Tibial nerve (tissue), 4 donors: ENCODE results near the gene SEMA3G.

Source experiments
- EP300 ChIP-seq, 2 donors: sonication (generic); formaldehyde crosslinking; IDR thresholded peaks; one replicate each; pipeline ENCODE4 v1.6.1; 2017; ENCODE audit warnings: antibody characterized with exemption in 2 of 2, mild to moderate bottlenecking in 1 of 2
- POLR2A ChIP-seq, 2 donors: fragments of 450-650 bp; IDR thresholded peaks; one replicate each; pipeline ENCODE4 v1.6.1; 2017; ENCODE audit warnings: antibody characterized with exemption in 2 of 2, mild to moderate bottlenecking in 2 of 2, moderate library complexity in 2 of 2
- TF ChIP-seq, protein P1 (sequence below), 5 experiments: fragments of 200-600 bp in 3 of 5; fragments of 450-650 bp in 2 of 5; sonication (generic) in 3 of 5; IDR thresholded peaks; one replicate each; pipeline ENCODE4 v1.5.1; 2016 to 2019; ENCODE audit warnings: antibody characterized with exemption in 5 of 5, mild to moderate bottlenecking in 3 of 5, moderate library complexity in 2 of 5

GRCh38 chr3:52446042-52446441 is 1.1 kb upstream of the SEMA3G start:
- TF ChIP-seq, protein P1, sequence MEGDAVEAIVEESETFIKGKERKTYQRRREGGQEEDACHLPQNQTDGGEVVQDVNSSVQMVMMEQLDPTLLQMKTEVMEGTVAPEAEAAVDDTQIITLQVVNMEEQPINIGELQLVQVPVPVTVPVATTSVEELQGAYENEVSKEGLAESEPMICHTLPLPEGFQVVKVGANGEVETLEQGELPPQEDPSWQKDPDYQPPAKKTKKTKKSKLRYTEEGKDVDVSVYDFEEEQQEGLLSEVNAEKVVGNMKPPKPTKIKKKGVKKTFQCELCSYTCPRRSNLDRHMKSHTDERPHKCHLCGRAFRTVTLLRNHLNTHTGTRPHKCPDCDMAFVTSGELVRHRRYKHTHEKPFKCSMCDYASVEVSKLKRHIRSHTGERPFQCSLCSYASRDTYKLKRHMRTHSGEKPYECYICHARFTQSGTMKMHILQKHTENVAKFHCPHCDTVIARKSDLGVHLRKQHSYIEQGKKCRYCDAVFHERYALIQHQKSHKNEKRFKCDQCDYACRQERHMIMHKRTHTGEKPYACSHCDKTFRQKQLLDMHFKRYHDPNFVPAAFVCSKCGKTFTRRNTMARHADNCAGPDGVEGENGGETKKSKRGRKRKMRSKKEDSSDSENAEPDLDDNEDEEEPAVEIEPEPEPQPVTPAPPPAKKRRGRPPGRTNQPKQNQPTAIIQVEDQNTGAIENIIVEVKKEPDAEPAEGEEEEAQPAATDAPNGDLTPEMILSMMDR (IDR thresholded peaks at IDR 0.05) = no peak
- no peak for TF ChIP-seq EP300 (IDR thresholded peaks at IDR 0.05)
- no peak for TF ChIP-seq POLR2A (IDR thresholded peaks at IDR 0.05)
